ENCODE measurements around the gene EEF1G. TPM values are rescaled to one million over a fixed set of nuclear protein-coding genes. Genes with fewer than 3 reads are reported as not detected.

EEF1G gene
- polyA plus RNA-seq, 1 donor from 2014 or later = 1,555 TPM

GRCh38 chr11:62608776-62609175 is 35.1 kb upstream of the EEF1G start:
- no peak overlapping the region for H3K9ac ChIP-seq (ENCODE audit: low read length)
- no peaks in the 10 kb centered on the region for H3F3A ChIP-seq (ENCODE audit: insufficient read depth, low read length, poor library complexity, severe bottlenecking)
- H2AFZ ChIP-seq (ENCODE audit: low read depth, low read length) = no peak overlapping the region
- H3K4me3 ChIP-seq (ENCODE audit: low read length) = no peak overlapping the region
- no peaks in the 10 kb centered on the region for H4K20me1 ChIP-seq (ENCODE audit: insufficient read depth)
- no peak for TF ChIP-seq POLR2AphosphoS5 (IDR thresholded peaks at IDR 0.05)
- no peak for TF ChIP-seq RAD21 (conservative IDR thresholded peaks at IDR 0.05)
- no peak for TF ChIP-seq TAF1 (IDR thresholded peaks at IDR 0.05; ENCODE audit: low read depth)
- TF ChIP-seq REST (IDR thresholded peaks at IDR 0.05; ENCODE audit: borderline replicate concordance) = no peak
- no peak for TF ChIP-seq MXI1 (conservative IDR thresholded peaks at IDR 0.05; ENCODE audit: poor library complexity, severe bottlenecking)
- no peak for TF ChIP-seq CTCF (IDR thresholded peaks at IDR 0.05; ENCODE audit: poor library complexity, severe bottlenecking)
- no peak for TF ChIP-seq SMC3 (conservative IDR thresholded peaks at IDR 0.05; ENCODE audit: poor library complexity)
- TF ChIP-seq EP300 (conservative IDR thresholded peaks at IDR 0.05; ENCODE audit: poor library complexity, severe bottlenecking) = no peak
- TF ChIP-seq EZH2 (IDR thresholded peaks at IDR 0.05; ENCODE audit: borderline replicate concordance, insufficient read depth, low read length, poor library complexity, severe bottlenecking) = no peak
- H3K9me2 ChIP-seq (ENCODE audit: insufficient read depth, low read length) = no peaks in the 10 kb centered on the region
- H3K9me3 ChIP-seq (ENCODE audit: low read length) = no peaks in the 10 kb centered on the region
- H3K27ac ChIP-seq (ENCODE audit: low read length) = no peak overlapping the region
- H3K36me3 ChIP-seq (ENCODE audit: insufficient read depth, low read length) = no peaks in the 10 kb centered on the region
- no peaks in the 10 kb centered on the region for H3K79me2 ChIP-seq (replicated peaks; ENCODE audit: insufficient read depth, low read length)
- H3K4me2 ChIP-seq (ENCODE audit: low read length) = no peak overlapping the region
- H3K27me3 ChIP-seq (ENCODE audit: insufficient read depth, low read depth, low read length) = peaks cover 8% of the 10 kb centered on the region

GRCh38 chr11:62607714-62608113 is 34.0 kb upstream of the EEF1G start:
- no peak overlapping the region for H3K4me2 ChIP-seq (ENCODE audit: low read length)
- no peaks in the 10 kb centered on the region for H3K9me2 ChIP-seq (ENCODE audit: insufficient read depth, low read length)
- H3K27ac ChIP-seq (ENCODE audit: low read length) = no peak overlapping the region
- no peaks in the 10 kb centered on the region for H3K36me3 ChIP-seq (ENCODE audit: insufficient read depth, low read length)
- H4K20me1 ChIP-seq (ENCODE audit: insufficient read depth) = no peaks in the 10 kb centered on the region
- no peaks in the 10 kb centered on the region for H3K9me3 ChIP-seq (ENCODE audit: low read length)
- H3K4me3 ChIP-seq (ENCODE audit: low read length) = no peak overlapping the region
- H3K79me2 ChIP-seq (replicated peaks; ENCODE audit: insufficient read depth, low read length) = no peaks in the 10 kb centered on the region
- no peak overlapping the region for H2AFZ ChIP-seq (ENCODE audit: low read depth, low read length)
- H3K27me3 ChIP-seq (ENCODE audit: insufficient read depth, low read depth, low read length) = peaks cover 8% of the 10 kb centered on the region
- no peak overlapping the region for H3K9ac ChIP-seq (ENCODE audit: low read length)
- no peaks in the 10 kb centered on the region for H3F3A ChIP-seq (ENCODE audit: insufficient read depth, low read length, poor library complexity, severe bottlenecking)
- no peak for TF ChIP-seq EP300 (conservative IDR thresholded peaks at IDR 0.05; ENCODE audit: poor library complexity, severe bottlenecking)

- Histone ChIP-seq H3K79me2 (replicated peaks; ENCODE audit: insufficient read depth, low read length) (peaks cover 5% of the 10 kb centered on the region), H3K4me3 (ENCODE audit: low read length) (no peak overlapping the region), H2AFZ (ENCODE audit: low read depth, low read length) (no peak overlapping the region), H4K20me1 (ENCODE audit: insufficient read depth) (no peaks in the 10 kb centered on the region), H3K9me3 (ENCODE audit: low read length) (no peaks in the 10 kb centered on the region), H3K9me2 (ENCODE audit: insufficient read depth, low read length) (no peaks in the 10 kb centered on the region), H3K27ac (ENCODE audit: low read length) (no peak overlapping the region), H3K27me3 (ENCODE audit: insufficient read depth, low read depth, low read length) (no peaks in the 10 kb centered on the region), H3K4me2 (ENCODE audit: low read length) (no peak overlapping the region), H3F3A (ENCODE audit: insufficient read depth, low read length, poor library complexity, severe bottlenecking) (no peaks in the 10 kb centered on the region), H3K36me3 (ENCODE audit: insufficient read depth, low read length) (no peaks in the 10 kb centered on the region), H3K9ac (ENCODE audit: low read length) (no peak overlapping the region)
- TF ChIP-seq EP300 (conservative IDR thresholded peaks at IDR 0.05; ENCODE audit: poor library complexity, severe bottlenecking) = no peak
Observed at GRCh38 chr11:62605902-62606301, 32.2 kb upstream of the EEF1G start.

Measured in neural cell (in vitro differentiated cells).